Activated CD8-positive, alpha-beta T cell treated with anti-CD3 and anti-CD28 coated beads for 36 hours (primary cell): Measurements from ENCODE around the gene USH1G. TPM values are rescaled to one million over a fixed set of nuclear protein-coding genes. Genes with fewer than 3 reads are reported as not detected.

Source experiments
- ATAC-seq: fragments of 200-7000 bp; cut with Tn5 transposase; one replicate; pipeline ENCODE4 v1.10.0; 2021; ENCODE audit warnings: mild to moderate bottlenecking, moderate library complexity
- CTCF ChIA-PET: fragments of 350-600 bp; sonication (Branson Sonifier 250); formaldehyde crosslinking; loops from one replicate; lab custom pipeline; 2021; ENCODE audit warnings: antibody characterized with exemption; lab: Charles Lee
- POLR2A ChIA-PET: fragments of 350-600 bp; sonication (Branson Sonifier 250); formaldehyde crosslinking; loops from one replicate; lab custom pipeline; 2021; ENCODE audit warnings: antibody characterized with exemption; lab: Charles Lee
- DNase-seq: peaks from one replicate; pipeline ENCODE4 v3.0.0-alpha.2; 2020
- H3K27ac Mint-ChIP-seq: one replicate; pipeline ENCODE4 v1.8.0; 2021; ENCODE audit warnings: mild to moderate bottlenecking, mixed read lengths
- H3K27me3 Mint-ChIP-seq: one replicate; pipeline ENCODE4 v1.8.0; 2021; ENCODE audit warnings: mixed read lengths
- H3K36me3 Mint-ChIP-seq: one replicate; pipeline ENCODE4 v1.8.0; 2021; ENCODE audit warnings: low read depth, mixed read lengths
- H3K4me1 Mint-ChIP-seq: one replicate; pipeline ENCODE4 v1.8.0; 2021; ENCODE audit warnings: low read depth, mixed read lengths
- H3K4me3 Mint-ChIP-seq: one replicate; pipeline ENCODE4 v1.8.0; 2021; ENCODE audit warnings: mild to moderate bottlenecking, moderate library complexity, mixed read lengths
- H3K9me3 Mint-ChIP-seq: one replicate; pipeline ENCODE4 v1.8.0; 2021; ENCODE audit warnings: mixed read lengths
- intact Hi-C: fragments of 100-400 bp; cut with micrococcal nuclease; formaldehyde crosslinking; loops from one replicate; pipeline ENCODE4 v1.10.0; 2022
- total RNA-seq, 2 experiments: library from RNA; stranded (reverse); gene quantifications; one replicate each; pipeline ENCODE4 v1.2.3, GENCODE V29; 2021
- TF ChIP-seq, protein P1 (sequence below): fragments of 200-600 bp; IDR thresholded peaks from one replicate; pipeline ENCODE4 v1.8.0; 2022; ENCODE audit warnings: antibody characterized with exemption, mild to moderate bottlenecking

USH1G gene
- total RNA-seq, 2 experiments from 2014 or later = not detected

GRCh38 chr17:74963656-74964055 is 40.6 kb upstream of the USH1G start:
- intact Hi-C loops = no loop called here
- DNase-seq (no peak), ATAC-seq (no peak)
- Mint-ChIP-seq H3K4me3 (no peak overlapping the region), H3K27ac (no peak overlapping the region), H3K27me3 (no peaks in the 10 kb centered on the region), H3K36me3 (no peaks in the 10 kb centered on the region), H3K4me1 (peaks cover 3% of the 10 kb centered on the region), H3K9me3 (no peaks in the 10 kb centered on the region)
- TF ChIP-seq, protein P1, sequence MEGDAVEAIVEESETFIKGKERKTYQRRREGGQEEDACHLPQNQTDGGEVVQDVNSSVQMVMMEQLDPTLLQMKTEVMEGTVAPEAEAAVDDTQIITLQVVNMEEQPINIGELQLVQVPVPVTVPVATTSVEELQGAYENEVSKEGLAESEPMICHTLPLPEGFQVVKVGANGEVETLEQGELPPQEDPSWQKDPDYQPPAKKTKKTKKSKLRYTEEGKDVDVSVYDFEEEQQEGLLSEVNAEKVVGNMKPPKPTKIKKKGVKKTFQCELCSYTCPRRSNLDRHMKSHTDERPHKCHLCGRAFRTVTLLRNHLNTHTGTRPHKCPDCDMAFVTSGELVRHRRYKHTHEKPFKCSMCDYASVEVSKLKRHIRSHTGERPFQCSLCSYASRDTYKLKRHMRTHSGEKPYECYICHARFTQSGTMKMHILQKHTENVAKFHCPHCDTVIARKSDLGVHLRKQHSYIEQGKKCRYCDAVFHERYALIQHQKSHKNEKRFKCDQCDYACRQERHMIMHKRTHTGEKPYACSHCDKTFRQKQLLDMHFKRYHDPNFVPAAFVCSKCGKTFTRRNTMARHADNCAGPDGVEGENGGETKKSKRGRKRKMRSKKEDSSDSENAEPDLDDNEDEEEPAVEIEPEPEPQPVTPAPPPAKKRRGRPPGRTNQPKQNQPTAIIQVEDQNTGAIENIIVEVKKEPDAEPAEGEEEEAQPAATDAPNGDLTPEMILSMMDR = no peak
- POLR2A ChIA-PET = interaction anchor here (1.1 kb wide), 1 partner anchor 10 kb away, joined by 3 read pairs; no protein-coding TSS in a partner anchor
- CTCF ChIA-PET = interaction anchor here (1.2 to 4.8 kb wide), 4 partner anchors 8 to 238 kb away, joined by 3 to 87 read pairs (median 11); partner anchors contain the start of gene HID1

DNA sequence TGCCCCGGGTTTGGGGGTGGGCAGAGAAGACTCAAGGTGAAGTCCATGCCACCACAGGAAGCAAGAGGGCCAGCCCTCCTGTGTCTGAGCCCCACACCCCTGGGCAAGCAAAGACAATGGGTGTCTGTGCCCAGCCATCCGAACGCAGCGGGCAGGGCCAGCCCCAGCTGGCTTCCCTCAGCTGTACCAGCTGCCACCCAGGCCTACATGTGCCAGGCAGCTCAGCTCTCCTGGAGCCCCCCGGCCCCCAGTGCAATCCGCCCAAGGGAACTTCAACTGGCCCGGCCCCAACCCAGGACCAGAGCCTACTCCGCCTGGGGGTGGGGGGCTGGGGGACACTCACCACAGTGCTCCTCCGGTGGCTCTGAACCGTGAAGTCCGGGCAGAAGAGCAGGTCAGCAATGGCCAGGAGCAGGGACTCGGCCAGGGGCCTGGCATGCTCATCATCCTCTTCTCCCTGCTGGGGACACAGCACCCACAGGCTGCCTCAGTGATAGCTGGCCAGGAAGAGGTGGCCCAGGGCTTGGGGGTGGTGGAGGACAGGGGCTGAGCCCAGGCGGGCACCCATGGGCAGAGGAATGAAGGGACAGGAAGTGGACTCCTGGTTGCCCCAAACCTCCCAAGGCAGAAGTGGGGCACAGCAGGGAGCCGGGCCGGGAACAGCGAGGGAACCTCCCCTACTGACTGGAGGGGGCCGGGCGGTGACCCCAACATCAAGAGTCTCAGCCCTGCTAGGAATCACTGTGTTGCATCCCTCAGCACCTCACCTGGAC is 39.8 kb upstream of the USH1G start:
- Mint-ChIP-seq H3K4me1 (peaks cover 3% of the 10 kb centered on the region), H3K36me3 (no peaks in the 10 kb centered on the region), H3K27ac (no peak overlapping the region), H3K9me3 (no peaks in the 10 kb centered on the region), H3K27me3 (no peaks in the 10 kb centered on the region), H3K4me3 (no peak overlapping the region)
- TF ChIP-seq, protein P1 = no peak
- POLR2A ChIA-PET = interaction anchor here (1.0 to 3.1 kb wide), 2 partner anchors 49 to 172 kb away, joined by 3 to 18 read pairs; partner anchors contain the start of gene MRPL58
- CTCF ChIA-PET = interaction anchor here (0.6 to 4.8 kb wide), 28 partner anchors 9 to 493 kb away, joined by 3 to 122 read pairs (median 10); partner anchors contain the start of genes HID1, MRPL58, NT5C and OTOP2
- no peak for ATAC-seq
- intact Hi-C loops = no loop called here
- DNase-seq = no peak

- Mint-ChIP-seq H3K27me3 (no peaks in the 10 kb centered on the region), H3K4me1 (peaks cover 3% of the 10 kb centered on the region), H3K27ac (no peak overlapping the region), H3K4me3 (no peak overlapping the region), H3K36me3 (no peaks in the 10 kb centered on the region), H3K9me3 (no peaks in the 10 kb centered on the region)
- TF ChIP-seq, protein P1 = peak; percentile 79
- ATAC-seq (peak; percentile 79), DNase-seq (peak; percentile 91)
- intact Hi-C loops = no loop called here
- POLR2A ChIA-PET = interaction anchor here (1.0 to 3.1 kb wide), 5 partner anchors 14 to 193 kb away, joined by 3 to 18 read pairs (median 3); partner anchors contain the start of genes JPT1, MRPL58 and NT5C
- CTCF ChIA-PET = interaction anchor here (0.6 to 4.8 kb wide), 63 partner anchors 10 to 494 kb away, joined by 3 to 122 read pairs (median 5); partner anchors contain the start of genes ATP5PD, CDR2L, GGA3 and HID1
Observed at GRCh38 chr17:74961657-74962350, 38.7 kb upstream of the USH1G start.

DNA sequence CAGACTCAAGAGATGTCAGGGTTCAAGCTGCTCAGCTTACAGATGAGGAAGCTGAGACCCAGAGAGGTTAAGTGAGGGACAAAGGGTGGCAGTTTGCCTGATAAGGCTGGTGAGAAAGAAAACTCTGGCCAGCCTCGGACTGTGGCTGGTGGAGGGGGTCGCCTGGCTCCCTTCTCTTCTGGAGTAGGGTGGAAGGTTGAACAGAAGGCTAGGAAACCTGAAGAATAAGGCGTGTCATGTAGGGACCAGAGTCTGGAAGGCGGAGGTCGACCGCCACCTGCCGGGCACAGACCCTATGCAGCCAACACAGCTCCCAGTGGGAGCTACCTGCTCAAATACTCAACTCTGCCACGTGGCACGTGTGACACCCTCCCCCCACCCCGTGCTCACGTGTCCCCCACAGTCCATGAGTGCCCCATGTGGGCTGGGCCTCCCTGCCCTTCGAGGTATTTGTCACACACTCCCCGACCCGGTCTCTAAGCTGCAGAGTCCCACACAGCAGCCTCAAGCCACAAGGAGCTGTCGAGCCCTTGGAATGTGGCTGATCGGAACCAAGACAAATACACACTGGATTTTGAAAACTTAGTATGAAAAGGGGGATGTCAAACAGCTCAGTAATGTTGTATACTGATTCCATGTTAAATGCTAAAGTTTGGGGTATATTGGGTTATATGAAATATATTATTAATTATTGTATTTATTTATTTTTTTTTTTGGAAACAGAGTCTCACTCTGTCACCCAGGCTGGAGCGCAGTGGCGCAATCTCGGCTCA is 37.7 kb upstream of the USH1G start:
- ATAC-seq (peak; percentile 54), DNase-seq (peak; percentile 75)
- no peaks in the 10 kb centered on the region for H3K27me3 Mint-ChIP-seq
- H3K36me3 Mint-ChIP-seq = no peaks in the 10 kb centered on the region
- intact Hi-C loops = no loop called here
- H3K4me1 Mint-ChIP-seq = peaks cover 3% of the 10 kb centered on the region
- H3K27ac Mint-ChIP-seq = no peak overlapping the region
- TF ChIP-seq, protein P1 = peak; percentile 33
- ChIA-PET POLR2A (interaction anchor here (1.0 to 3.1 kb wide), 4 partner anchors 10 to 194 kb away, joined by 3 to 18 read pairs (median 3); partner anchors contain the start of genes JPT1 and MRPL58), CTCF (interaction anchor here (0.7 to 4.8 kb wide), 53 partner anchors 9 to 495 kb away, joined by 3 to 122 read pairs (median 6); partner anchors contain the start of genes ATP5PD, CDR2L, FDXR and GGA3)
- no peak overlapping the region for H3K4me3 Mint-ChIP-seq
- no peaks in the 10 kb centered on the region for H3K9me3 Mint-ChIP-seq
